ENCODE measurements around the gene IL6. TPM values are rescaled to one million over a fixed set of nuclear protein-coding genes. Genes with fewer than 3 reads are reported as not detected.

Gene IL6
- total and polyA plus RNA-seq, 5 donors from 2014 or later = not detected

DNA sequence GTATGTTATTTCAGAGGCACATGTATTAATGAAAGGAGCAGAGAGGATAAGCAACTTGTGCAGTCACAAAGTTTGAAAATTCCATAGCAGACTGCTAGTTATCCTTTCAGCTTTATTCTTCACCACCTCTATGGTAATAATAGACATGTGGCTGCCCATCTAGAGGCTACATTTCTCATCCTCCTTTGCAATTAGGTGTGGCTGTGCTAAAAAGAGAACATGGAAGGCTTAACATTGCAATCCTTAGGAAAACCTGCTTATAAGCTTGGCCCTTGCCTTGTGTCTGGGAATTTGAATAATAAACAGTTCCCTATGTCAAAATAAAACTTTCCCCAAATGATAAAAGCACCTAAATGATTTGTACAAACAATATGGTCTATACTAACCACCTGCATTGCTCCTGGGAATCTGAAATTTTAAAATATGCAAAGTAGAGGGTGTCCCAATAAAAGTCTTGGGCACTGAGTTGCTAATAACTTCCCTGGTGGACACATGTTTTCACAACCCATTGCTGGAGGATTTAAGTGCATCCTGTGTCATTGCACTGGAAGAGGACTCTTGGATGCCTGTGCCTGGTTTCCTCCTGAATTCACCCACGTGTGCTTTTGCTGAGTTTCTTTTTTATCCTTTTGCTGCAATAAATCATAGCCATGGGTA is 30.5 kb downstream of the IL6 start:
- Mint-ChIP-seq H3K27ac (no peak overlapping the region), H3K9me3 (peaks cover 0 to 6% (median 2%) of the 10 kb centered on the region in 7 donors), H3K4me1 (no peaks in the 10 kb centered on the region), H3K36me3 (no peaks in the 10 kb centered on the region), H3K4me3 (no peak overlapping the region), H3K27me3 (peaks cover 61% of the 10 kb centered on the region)
- Histone ChIP-seq H3K27me3 (ENCODE audit: control insufficient read depth, insufficient read depth, low read length) (peaks cover 9% of the 10 kb centered on the region), H3K36me3 (ENCODE audit: control insufficient read depth, insufficient read depth, low read length) (no peaks in the 10 kb centered on the region), H3K4me3 (ENCODE audit: low read depth, low read length) (no peak overlapping the region), H3K27ac (ENCODE audit: insufficient read depth, low read length, poor library complexity, severe bottlenecking) (no peak overlapping the region), H3K4me1 (ENCODE audit: control insufficient read depth, insufficient read depth, low read length, poor library complexity, severe bottlenecking) (no peaks in the 10 kb centered on the region), H3K9me3 (ENCODE audit: control insufficient read depth in 2 of 2, low read length in 2 of 2) (no peaks in the 10 kb centered on the region)
- no peak for DNase-seq
- no peak for ATAC-seq (ENCODE audit: low read depth in 2 of 2)

DNA sequence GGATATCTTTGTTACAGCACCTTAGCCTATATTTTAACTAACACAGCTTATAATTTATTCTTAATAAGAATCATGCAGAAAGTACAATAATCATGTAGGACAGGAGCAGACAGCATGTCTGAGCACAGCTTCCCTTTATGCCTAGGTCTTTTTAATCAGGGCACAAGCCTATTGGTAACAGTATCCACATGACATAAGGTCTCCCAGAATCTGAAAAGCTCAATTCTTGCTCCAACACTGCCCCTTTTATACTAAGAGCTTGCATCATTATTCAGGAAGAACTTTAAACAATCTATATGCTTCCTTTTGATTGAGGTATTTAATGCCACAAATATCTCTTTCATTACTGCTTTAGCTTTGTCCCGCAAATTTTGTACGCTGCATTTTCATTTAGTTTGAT is 31.6 kb downstream of the IL6 start:
- Mint-ChIP-seq H3K9me3 (peaks cover 0 to 6% (median 2%) of the 10 kb centered on the region in 7 donors), H3K36me3 (no peaks in the 10 kb centered on the region), H3K4me1 (no peaks in the 10 kb centered on the region), H3K27me3 (peaks cover 68% of the 10 kb centered on the region), H3K4me3 (no peak overlapping the region), H3K27ac (no peak overlapping the region)
- no peaks in the 10 kb centered on the region for H3K4me1 ChIP-seq (ENCODE audit: control insufficient read depth, insufficient read depth, low read length, poor library complexity, severe bottlenecking)
- no peak overlapping the region for H3K4me3 ChIP-seq (ENCODE audit: low read depth, low read length)
- DNase-seq = no peak
- H3K9me3 ChIP-seq (ENCODE audit: control insufficient read depth in 2 of 2, low read length in 2 of 2) = no peaks in the 10 kb centered on the region
- H3K36me3 ChIP-seq (ENCODE audit: control insufficient read depth, insufficient read depth, low read length) = no peaks in the 10 kb centered on the region
- no peak overlapping the region for H3K27ac ChIP-seq (ENCODE audit: insufficient read depth, low read length, poor library complexity, severe bottlenecking)
- no peak for ATAC-seq (ENCODE audit: low read depth in 2 of 2)
- peaks cover 11% of the 10 kb centered on the region for H3K27me3 ChIP-seq (ENCODE audit: control insufficient read depth, insufficient read depth, low read length)

DNA sequence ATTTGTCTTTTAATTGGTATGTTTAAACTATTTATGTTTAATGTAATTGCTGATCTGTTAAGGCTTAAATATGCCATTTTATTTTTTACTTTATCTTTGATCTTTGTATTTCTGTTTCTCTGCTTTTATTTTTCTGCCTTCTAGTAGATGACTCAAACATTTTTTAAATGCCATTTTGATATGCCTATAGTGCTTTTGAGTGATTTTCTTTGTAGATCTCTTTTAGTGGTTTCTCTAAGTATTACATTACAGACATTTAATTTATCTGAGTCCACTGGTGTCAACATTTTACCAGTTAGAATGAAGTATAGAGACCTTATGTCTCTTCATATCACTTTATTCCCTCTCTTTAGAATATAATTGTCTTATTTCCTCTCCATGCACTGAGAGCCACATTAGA is 32.7 kb downstream of the IL6 start:
- Mint-ChIP-seq H3K4me1 (no peaks in the 10 kb centered on the region), H3K27me3 (peaks cover 65% of the 10 kb centered on the region), H3K9me3 (peaks cover 0 to 2% (median 0%) of the 10 kb centered on the region in 7 donors), H3K27ac (no peak overlapping the region), H3K4me3 (no peak overlapping the region), H3K36me3 (no peaks in the 10 kb centered on the region)
- no peak overlapping the region for H3K27ac ChIP-seq (ENCODE audit: insufficient read depth, low read length, poor library complexity, severe bottlenecking)
- no peak overlapping the region for H3K4me3 ChIP-seq (ENCODE audit: low read depth, low read length)
- H3K27me3 ChIP-seq (ENCODE audit: control insufficient read depth, insufficient read depth, low read length) = peaks cover 11% of the 10 kb centered on the region
- DNase-seq (no peak), ATAC-seq (ENCODE audit: low read depth in 2 of 2) (no peak)
- no peaks in the 10 kb centered on the region for H3K4me1 ChIP-seq (ENCODE audit: control insufficient read depth, insufficient read depth, low read length, poor library complexity, severe bottlenecking)
- no peaks in the 10 kb centered on the region for H3K9me3 ChIP-seq (ENCODE audit: control insufficient read depth in 2 of 2, low read length in 2 of 2)
- H3K36me3 ChIP-seq (ENCODE audit: control insufficient read depth, insufficient read depth, low read length) = no peaks in the 10 kb centered on the region

GRCh38 chr7:22762866-22763265 is 35.9 kb downstream of the IL6 start:
- H3K4me3 ChIP-seq (ENCODE audit: low read depth, low read length) = no peak overlapping the region
- DNase-seq = no peak
- H3K27me3 Mint-ChIP-seq = peaks cover 46% of the 10 kb centered on the region
- no peak overlapping the region for H3K4me3 Mint-ChIP-seq
- no peaks in the 10 kb centered on the region for H3K9me3 ChIP-seq (ENCODE audit: control insufficient read depth in 2 of 2, low read length in 2 of 2)
- peaks cover 15% of the 10 kb centered on the region for H3K27me3 ChIP-seq (ENCODE audit: control insufficient read depth, insufficient read depth, low read length)
- H3K9me3 Mint-ChIP-seq = peaks cover 0 to 5% (median 0%) of the 10 kb centered on the region in 7 donors
- no peaks in the 10 kb centered on the region for H3K36me3 Mint-ChIP-seq
- H3K27ac Mint-ChIP-seq = no peak overlapping the region
- H3K36me3 ChIP-seq (ENCODE audit: control insufficient read depth, insufficient read depth, low read length) = no peaks in the 10 kb centered on the region
- H3K4me1 Mint-ChIP-seq = no peaks in the 10 kb centered on the region
- no peak for ATAC-seq (ENCODE audit: low read depth in 2 of 2)
- no peak overlapping the region for H3K27ac ChIP-seq (ENCODE audit: insufficient read depth, low read length, poor library complexity, severe bottlenecking)
- no peaks in the 10 kb centered on the region for H3K4me1 ChIP-seq (ENCODE audit: control insufficient read depth, insufficient read depth, low read length, poor library complexity, severe bottlenecking)

- no peak overlapping the region for H3K27ac ChIP-seq (ENCODE audit: insufficient read depth, low read length, poor library complexity, severe bottlenecking)
- H3K4me3 ChIP-seq (ENCODE audit: low read depth, low read length) = no peak overlapping the region
- H3K27me3 Mint-ChIP-seq = peaks cover 38% of the 10 kb centered on the region
- H3K27me3 ChIP-seq (ENCODE audit: control insufficient read depth, insufficient read depth, low read length) = peaks cover 16% of the 10 kb centered on the region
- H3K36me3 Mint-ChIP-seq = no peaks in the 10 kb centered on the region
- H3K36me3 ChIP-seq (ENCODE audit: control insufficient read depth, insufficient read depth, low read length) = no peaks in the 10 kb centered on the region
- no peaks in the 10 kb centered on the region for H3K4me1 Mint-ChIP-seq
- ATAC-seq (ENCODE audit: low read depth in 2 of 2) (no peak), DNase-seq (no peak)
- H3K4me3 Mint-ChIP-seq = no peak overlapping the region
- no peak overlapping the region for H3K27ac Mint-ChIP-seq
- H3K9me3 ChIP-seq (ENCODE audit: control insufficient read depth in 2 of 2, low read length in 2 of 2) = no peaks in the 10 kb centered on the region
- H3K9me3 Mint-ChIP-seq = peaks cover 0 to 5% (median 0%) of the 10 kb centered on the region in 7 donors
- H3K4me1 ChIP-seq (ENCODE audit: control insufficient read depth, insufficient read depth, low read length, poor library complexity, severe bottlenecking) = no peaks in the 10 kb centered on the region
These were observed 38.6 kb downstream of the IL6 start for GRCh38 chr7:22765609-22766008.

GRCh38 chr7:22771194-22771871 is 44.3 kb downstream of the IL6 start:
- Mint-ChIP-seq H3K9me3 (peaks cover 0 to 6% (median 0%) of the 10 kb centered on the region in 7 donors), H3K27me3 (peaks cover 21% of the 10 kb centered on the region), H3K27ac (no peak overlapping the region), H3K4me3 (no peak overlapping the region), H3K4me1 (no peaks in the 10 kb centered on the region), H3K36me3 (no peaks in the 10 kb centered on the region)
- Histone ChIP-seq H3K4me1 (ENCODE audit: control insufficient read depth, insufficient read depth, low read length, poor library complexity, severe bottlenecking) (no peaks in the 10 kb centered on the region), H3K27ac (ENCODE audit: insufficient read depth, low read length, poor library complexity, severe bottlenecking) (no peak overlapping the region), H3K36me3 (ENCODE audit: control insufficient read depth, insufficient read depth, low read length) (no peaks in the 10 kb centered on the region), H3K9me3 (ENCODE audit: control insufficient read depth in 2 of 2, low read length in 2 of 2) (no peaks in the 10 kb centered on the region), H3K4me3 (ENCODE audit: low read depth, low read length) (no peak overlapping the region), H3K27me3 (ENCODE audit: control insufficient read depth, insufficient read depth, low read length) (peaks cover 14% of the 10 kb centered on the region)
- ATAC-seq (ENCODE audit: low read depth in 2 of 2) (no peak), DNase-seq (no peak)

DNA sequence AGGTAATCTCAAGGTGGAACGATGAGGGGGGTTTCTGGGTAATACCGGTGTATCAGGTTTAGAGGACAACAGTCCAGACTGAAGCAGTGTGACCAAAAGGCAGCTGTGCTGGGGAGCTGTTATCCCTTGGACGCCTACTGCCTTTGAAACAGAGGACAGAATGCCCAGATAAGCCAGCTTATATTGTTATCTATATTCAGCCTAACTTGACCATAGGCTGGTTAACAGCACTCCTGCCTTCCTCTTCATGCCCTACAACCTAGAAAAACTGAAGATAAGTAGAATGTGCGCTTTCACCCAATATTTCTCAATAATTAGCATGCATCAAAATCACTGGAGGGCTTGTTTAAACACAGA is 44.9 kb downstream of the IL6 start:
- Mint-ChIP-seq H3K36me3 (no peaks in the 10 kb centered on the region), H3K9me3 (peaks cover 0 to 6% (median 0%) of the 10 kb centered on the region in 7 donors), H3K4me3 (no peak overlapping the region), H3K27me3 (peaks cover 25% of the 10 kb centered on the region), H3K27ac (no peak overlapping the region), H3K4me1 (no peaks in the 10 kb centered on the region)
- H3K4me1 ChIP-seq (ENCODE audit: control insufficient read depth, insufficient read depth, low read length, poor library complexity, severe bottlenecking) = no peaks in the 10 kb centered on the region
- no peaks in the 10 kb centered on the region for H3K36me3 ChIP-seq (ENCODE audit: control insufficient read depth, insufficient read depth, low read length)
- ATAC-seq (ENCODE audit: low read depth in 2 of 2) (no peak), DNase-seq (no peak)
- no peak overlapping the region for H3K27ac ChIP-seq (ENCODE audit: insufficient read depth, low read length, poor library complexity, severe bottlenecking)
- H3K27me3 ChIP-seq (ENCODE audit: control insufficient read depth, insufficient read depth, low read length) = peaks cover 12% of the 10 kb centered on the region
- H3K4me3 ChIP-seq (ENCODE audit: low read depth, low read length) = no peak overlapping the region
- no peaks in the 10 kb centered on the region for H3K9me3 ChIP-seq (ENCODE audit: control insufficient read depth in 2 of 2, low read length in 2 of 2)

- DNase-seq = no peak
- ATAC-seq (ENCODE audit: low read depth in 2 of 2) = no peak
- Mint-ChIP-seq H3K27me3 (peaks cover 28% of the 10 kb centered on the region), H3K4me3 (no peak overlapping the region), H3K9me3 (peaks cover 0 to 5% (median 0%) of the 10 kb centered on the region in 7 donors), H3K36me3 (no peaks in the 10 kb centered on the region), H3K4me1 (no peaks in the 10 kb centered on the region), H3K27ac (no peak overlapping the region)
- Histone ChIP-seq H3K27ac (ENCODE audit: insufficient read depth, low read length, poor library complexity, severe bottlenecking) (no peak overlapping the region), H3K9me3 (ENCODE audit: control insufficient read depth in 2 of 2, low read length in 2 of 2) (no peaks in the 10 kb centered on the region), H3K4me3 (ENCODE audit: low read depth, low read length) (no peak overlapping the region), H3K27me3 (ENCODE audit: control insufficient read depth, insufficient read depth, low read length) (peaks cover 12% of the 10 kb centered on the region), H3K36me3 (ENCODE audit: control insufficient read depth, insufficient read depth, low read length) (no peaks in the 10 kb centered on the region), H3K4me1 (ENCODE audit: control insufficient read depth, insufficient read depth, low read length, poor library complexity, severe bottlenecking) (no peaks in the 10 kb centered on the region)
These were observed 45.9 kb downstream of the IL6 start for GRCh38 chr7:22772885-22773284.

Data from CD4-positive, CD25-positive, alpha-beta regulatory T cell (primary cell).